Stimulated activated naive B cell treated with anti-CD40 and anti-IgM and Interleukin-4, amounts not matched to agents 10 μg/mL and 1 μg/mL and 100 μg/mL, for 72 hours (primary cell): ENCODE results near the gene ARHGEF7.

ENCODE experiments used
- ATAC-seq, 2 donors: fragments of 150-1000 bp; cut with Tn5 transposase; replicated peaks; 2 replicates each; pipeline ENCODE4 v1.10.0; 2021; ENCODE audit warnings: moderate library complexity in 1 of 2
- DNase-seq: peaks from one replicate; pipeline ENCODE4 v3.0.0; 2021
- H3K27ac Mint-ChIP-seq: one replicate; pipeline ENCODE4 v1.8.0; 2022; ENCODE audit warnings: mild to moderate bottlenecking, mixed read lengths
- H3K27me3 Mint-ChIP-seq, 2 donors: one replicate each; pipeline ENCODE4 v1.8.0; 2022; ENCODE audit warnings: mixed read lengths in 2 of 2
- H3K36me3 Mint-ChIP-seq, 2 donors: one replicate each; pipeline ENCODE4 v1.8.0; 2022; ENCODE audit warnings: mixed read lengths in 2 of 2, mild to moderate bottlenecking in 1 of 2
- H3K4me1 Mint-ChIP-seq, 2 donors: one replicate each; pipeline ENCODE4 v1.8.0; 2022; ENCODE audit warnings: mixed read lengths in 2 of 2, mild to moderate bottlenecking in 1 of 2
- H3K4me3 Mint-ChIP-seq, 2 donors: one replicate each; pipeline ENCODE4 v1.8.0; 2022; ENCODE audit warnings: mild to moderate bottlenecking in 2 of 2, mixed read lengths in 2 of 2, moderate library complexity in 1 of 2
- H3K9me3 Mint-ChIP-seq, 2 donors: one replicate each; pipeline ENCODE4 v1.8.0; 2022; ENCODE audit warnings: mixed read lengths in 2 of 2, mild to moderate bottlenecking in 1 of 2

The ARHGEF7 gene

DNA sequence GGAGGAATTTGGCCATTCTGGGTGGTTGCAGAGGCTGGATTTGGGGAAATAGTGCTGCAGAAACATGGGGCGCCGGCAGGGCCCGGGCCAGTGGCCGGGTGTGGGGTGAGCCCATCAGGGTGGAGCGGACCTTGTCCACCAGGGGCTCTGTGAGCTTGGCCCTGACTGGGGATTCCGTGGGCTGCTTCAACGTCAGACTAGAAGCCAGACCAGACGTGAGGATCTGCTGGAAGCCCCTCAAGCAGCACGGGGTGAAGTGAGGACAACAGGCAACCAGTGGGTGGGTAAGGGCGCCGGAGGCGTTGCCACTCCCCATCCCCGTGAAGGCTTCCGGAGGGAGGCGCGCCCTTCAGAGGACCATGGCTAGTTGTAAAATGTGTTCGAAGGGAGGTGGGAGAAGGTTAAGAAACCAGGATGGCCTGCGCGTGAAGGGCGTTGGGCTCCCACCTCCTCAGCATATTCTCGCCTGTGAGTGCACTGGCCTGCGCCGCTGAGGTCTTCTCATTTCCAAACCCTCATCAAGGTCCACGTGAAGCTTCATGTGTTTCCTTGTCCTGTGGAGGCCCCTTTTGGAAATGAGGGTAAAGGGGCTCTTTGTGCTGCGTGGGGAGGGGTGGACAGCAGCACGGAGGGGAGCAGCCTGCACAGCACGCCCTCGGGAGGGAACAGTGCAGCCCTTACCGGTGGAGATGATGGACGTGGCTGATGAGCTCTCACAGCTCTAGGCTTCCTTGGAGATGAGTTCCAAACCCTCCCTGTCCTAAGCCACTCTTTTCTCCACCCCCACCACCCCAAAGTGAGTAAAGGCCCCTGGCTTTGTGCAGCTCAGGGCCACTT is 213.7 kb downstream of the ARHGEF7 start:
- DNase-seq = no peak
- no peak overlapping the region for H3K27ac Mint-ChIP-seq
- no peak for ATAC-seq

DNA sequence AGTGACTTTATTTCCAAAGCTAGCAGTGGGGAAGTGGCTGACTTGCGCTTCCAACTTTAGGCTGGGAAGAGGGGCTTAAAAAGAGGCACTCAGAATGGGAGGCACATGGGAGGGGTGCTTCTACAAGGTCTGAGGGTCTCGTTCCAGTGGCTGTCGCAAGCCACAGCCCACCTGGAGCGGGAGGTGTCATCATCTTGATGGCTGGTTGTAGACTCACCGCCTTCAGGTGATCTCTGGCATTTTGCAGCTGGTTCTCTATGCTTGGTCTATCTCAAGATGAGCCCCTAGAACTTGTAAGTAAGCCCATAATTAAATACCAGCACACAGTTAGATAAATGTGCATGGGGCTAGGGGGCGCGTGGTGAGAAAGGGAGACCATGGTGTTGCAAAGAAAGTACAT is 214.5 kb downstream of the ARHGEF7 start:
- no peak overlapping the region for H3K4me3 Mint-ChIP-seq
- no peak for DNase-seq
- H3K4me1 Mint-ChIP-seq = no peaks in the 10 kb centered on the region
- H3K9me3 Mint-ChIP-seq = peaks cover 4 to 6% of the 10 kb centered on the region in 2 donors
- no peaks in the 10 kb centered on the region for H3K27me3 Mint-ChIP-seq
- ATAC-seq = no peak
- peaks cover 16 to 33% of the 10 kb centered on the region in 2 donors for H3K36me3 Mint-ChIP-seq
- H3K27ac Mint-ChIP-seq = no peak overlapping the region

More for the DNA sequence above, 213.7 kb downstream of the ARHGEF7 start:
- Mint-ChIP-seq H3K9me3 (peaks cover 0 to 2% of the 10 kb centered on the region in 2 donors), H3K4me3 (no peak overlapping the region), H3K36me3 (peaks cover 7 to 32% of the 10 kb centered on the region in 2 donors), H3K27me3 (no peaks in the 10 kb centered on the region), H3K4me1 (no peaks in the 10 kb centered on the region)

DNA sequence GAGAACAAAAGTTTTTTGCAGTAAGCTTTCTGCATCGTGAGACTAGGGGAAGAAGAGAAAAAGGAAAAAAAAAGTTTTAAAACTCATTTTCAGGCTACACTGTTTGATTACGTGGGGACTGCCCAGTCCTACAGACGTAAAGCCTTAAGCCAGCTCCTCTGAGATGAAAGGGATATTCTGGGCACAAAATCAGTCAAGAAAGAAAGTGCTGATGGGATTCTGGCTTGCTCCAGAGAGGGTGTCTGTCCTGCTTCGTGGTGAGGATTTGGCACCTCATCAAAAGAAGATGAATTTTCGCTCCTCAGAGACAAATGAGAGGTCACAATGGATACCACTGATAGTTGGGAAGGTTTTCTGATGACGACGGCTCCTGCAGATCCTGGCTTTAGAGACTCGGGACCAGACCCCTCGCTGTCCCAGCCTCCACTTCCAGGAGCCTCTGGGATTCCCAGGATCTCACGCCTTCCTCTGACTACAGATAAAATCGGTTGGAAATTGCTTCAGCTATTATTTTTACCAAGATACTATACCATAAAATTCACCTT is 215.0 kb downstream of the ARHGEF7 start:
- Mint-ChIP-seq H3K4me3 (no peak overlapping the region), H3K27ac (no peak overlapping the region), H3K36me3 (peaks cover 16 to 31% of the 10 kb centered on the region in 2 donors), H3K4me1 (no peaks in the 10 kb centered on the region), H3K9me3 (peaks cover 4 to 6% of the 10 kb centered on the region in 2 donors), H3K27me3 (no peaks in the 10 kb centered on the region)
- ATAC-seq (no peak), DNase-seq (no peak)

DNA sequence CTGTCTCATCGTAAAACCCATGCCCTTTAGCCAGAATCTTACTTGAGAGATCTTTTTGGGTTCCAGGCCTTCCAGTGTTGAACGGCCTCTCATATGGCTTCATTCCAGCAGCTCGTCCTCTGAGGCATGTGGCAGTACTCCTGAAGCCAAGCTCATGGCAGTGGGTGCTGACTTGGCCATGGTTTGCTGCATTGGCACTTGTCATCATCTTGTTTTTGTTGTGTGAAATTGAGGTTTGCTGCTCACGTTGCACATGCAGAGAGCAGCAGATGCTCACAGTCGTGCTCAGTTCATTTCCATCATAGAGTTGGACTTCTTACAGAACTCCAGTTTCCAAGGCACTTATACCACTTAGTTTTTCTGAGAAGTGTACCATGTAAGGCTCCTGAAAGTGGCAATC is 220.2 kb downstream of the ARHGEF7 start:
- H3K27ac Mint-ChIP-seq = no peak overlapping the region
- no peak for ATAC-seq
- H3K4me3 Mint-ChIP-seq = no peak overlapping the region
- H3K36me3 Mint-ChIP-seq = peaks cover 35 to 66% of the 10 kb centered on the region in 2 donors
- no peak for DNase-seq
- H3K4me1 Mint-ChIP-seq = no peaks in the 10 kb centered on the region
- H3K27me3 Mint-ChIP-seq = no peaks in the 10 kb centered on the region
- peaks cover 4 to 6% of the 10 kb centered on the region in 2 donors for H3K9me3 Mint-ChIP-seq

DNA sequence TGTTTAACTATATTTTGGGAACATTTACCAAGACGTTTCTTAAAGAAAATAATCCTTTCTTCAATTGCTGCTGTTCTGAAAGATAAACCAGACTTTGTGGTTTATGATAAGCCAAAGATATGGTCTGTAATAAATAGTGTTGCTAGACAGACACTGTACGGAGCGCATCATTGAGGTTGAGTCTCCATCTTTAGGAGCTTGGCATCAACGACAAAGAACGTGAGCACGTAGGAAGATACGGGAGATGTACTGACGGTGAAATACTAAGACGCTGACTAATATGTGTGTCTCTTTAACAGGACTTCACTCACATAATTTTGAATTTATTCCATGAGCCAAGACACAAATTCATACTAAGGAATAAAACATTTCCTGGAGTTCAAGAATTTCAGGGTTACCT is 221.6 kb downstream of the ARHGEF7 start:
- H3K36me3 Mint-ChIP-seq = peaks cover 35 to 58% of the 10 kb centered on the region in 2 donors
- H3K27ac Mint-ChIP-seq = no peak overlapping the region
- DNase-seq = no peak
- H3K27me3 Mint-ChIP-seq = no peaks in the 10 kb centered on the region
- no peak for ATAC-seq
- peaks cover 4 to 6% of the 10 kb centered on the region in 2 donors for H3K9me3 Mint-ChIP-seq
- H3K4me1 Mint-ChIP-seq = no peaks in the 10 kb centered on the region
- no peak overlapping the region for H3K4me3 Mint-ChIP-seq

DNA sequence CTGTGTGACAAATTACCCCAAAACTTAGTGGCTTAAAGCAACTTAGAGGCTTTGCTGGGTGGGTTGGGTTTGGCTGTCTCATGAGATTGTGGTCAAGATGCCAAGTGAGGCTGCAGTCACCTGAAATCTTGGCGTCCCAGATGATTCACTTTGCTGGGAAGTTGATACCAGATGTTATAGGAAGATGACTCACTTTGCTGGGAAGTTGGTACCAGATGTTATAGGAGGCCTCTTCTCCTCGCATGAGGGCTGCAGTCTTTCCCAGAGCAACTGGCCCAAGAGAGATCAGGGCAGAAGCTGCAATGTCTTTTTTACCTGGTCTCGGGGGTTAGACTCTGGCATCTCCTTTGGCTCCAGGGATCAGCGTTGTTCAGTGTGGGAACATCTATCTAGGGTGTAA is 222.1 kb downstream of the ARHGEF7 start:
- no peaks in the 10 kb centered on the region for H3K27me3 Mint-ChIP-seq
- peaks cover 4 to 6% of the 10 kb centered on the region in 2 donors for H3K9me3 Mint-ChIP-seq
- H3K27ac Mint-ChIP-seq = no peak overlapping the region
- H3K36me3 Mint-ChIP-seq = peaks cover 35 to 58% of the 10 kb centered on the region in 2 donors
- no peak overlapping the region for H3K4me3 Mint-ChIP-seq
- no peak for ATAC-seq
- DNase-seq = no peak
- no peaks in the 10 kb centered on the region for H3K4me1 Mint-ChIP-seq

DNA sequence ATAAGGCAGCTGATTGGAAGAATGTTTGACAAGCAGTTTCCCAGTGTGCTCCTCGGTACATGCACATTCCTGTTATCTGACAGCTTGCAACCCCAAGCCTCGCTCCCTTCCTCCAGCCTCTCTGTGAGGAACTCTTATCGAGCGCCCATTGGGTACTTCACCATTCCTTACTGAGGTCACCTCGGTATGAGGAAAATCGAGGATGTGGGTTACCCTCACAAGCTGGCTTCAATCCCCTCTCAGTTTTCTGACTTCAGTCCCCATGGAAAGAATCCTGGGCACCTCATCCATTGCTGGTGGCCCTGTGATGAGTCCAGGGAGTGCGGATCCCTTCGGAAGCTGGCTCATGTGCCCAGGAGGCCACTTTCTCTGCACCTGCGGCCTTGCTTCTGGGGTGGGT is 222.6 kb downstream of the ARHGEF7 start:
- Mint-ChIP-seq H3K36me3 (peaks cover 37 to 53% of the 10 kb centered on the region in 2 donors), H3K9me3 (peaks cover 4 to 6% of the 10 kb centered on the region in 2 donors), H3K4me3 (no peak overlapping the region), H3K4me1 (no peaks in the 10 kb centered on the region), H3K27me3 (no peaks in the 10 kb centered on the region), H3K27ac (no peak overlapping the region)
- ATAC-seq (no peak), DNase-seq (no peak)

DNA sequence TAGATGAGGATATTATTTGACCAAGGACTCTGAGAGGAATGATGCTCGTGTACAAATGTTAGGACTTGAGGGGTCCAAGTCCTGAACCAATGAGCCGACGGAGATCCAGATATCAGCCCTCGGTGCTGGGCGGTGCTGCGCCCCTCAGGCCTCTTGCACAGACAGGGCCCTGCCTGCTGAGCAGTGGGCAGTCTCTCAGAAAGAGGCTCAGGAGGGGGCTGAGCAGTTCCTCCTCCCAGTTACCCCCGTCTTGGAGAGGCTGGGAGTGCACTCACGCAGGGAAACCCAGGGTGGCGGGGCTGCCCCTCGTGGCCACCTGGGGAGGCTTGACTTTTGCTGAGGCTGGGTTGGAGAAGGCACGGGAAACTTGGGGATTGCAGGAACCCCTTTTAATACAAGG is 223.7 kb downstream of the ARHGEF7 start:
- Mint-ChIP-seq H3K27me3 (no peaks in the 10 kb centered on the region), H3K4me3 (no peak overlapping the region), H3K4me1 (peaks cover 0 to 5% of the 10 kb centered on the region in 2 donors), H3K27ac (no peak overlapping the region), H3K9me3 (peaks cover 2 to 6% of the 10 kb centered on the region in 2 donors), H3K36me3 (peaks cover 38 to 52% of the 10 kb centered on the region in 2 donors)
- no peak for DNase-seq
- ATAC-seq = no peak

DNA sequence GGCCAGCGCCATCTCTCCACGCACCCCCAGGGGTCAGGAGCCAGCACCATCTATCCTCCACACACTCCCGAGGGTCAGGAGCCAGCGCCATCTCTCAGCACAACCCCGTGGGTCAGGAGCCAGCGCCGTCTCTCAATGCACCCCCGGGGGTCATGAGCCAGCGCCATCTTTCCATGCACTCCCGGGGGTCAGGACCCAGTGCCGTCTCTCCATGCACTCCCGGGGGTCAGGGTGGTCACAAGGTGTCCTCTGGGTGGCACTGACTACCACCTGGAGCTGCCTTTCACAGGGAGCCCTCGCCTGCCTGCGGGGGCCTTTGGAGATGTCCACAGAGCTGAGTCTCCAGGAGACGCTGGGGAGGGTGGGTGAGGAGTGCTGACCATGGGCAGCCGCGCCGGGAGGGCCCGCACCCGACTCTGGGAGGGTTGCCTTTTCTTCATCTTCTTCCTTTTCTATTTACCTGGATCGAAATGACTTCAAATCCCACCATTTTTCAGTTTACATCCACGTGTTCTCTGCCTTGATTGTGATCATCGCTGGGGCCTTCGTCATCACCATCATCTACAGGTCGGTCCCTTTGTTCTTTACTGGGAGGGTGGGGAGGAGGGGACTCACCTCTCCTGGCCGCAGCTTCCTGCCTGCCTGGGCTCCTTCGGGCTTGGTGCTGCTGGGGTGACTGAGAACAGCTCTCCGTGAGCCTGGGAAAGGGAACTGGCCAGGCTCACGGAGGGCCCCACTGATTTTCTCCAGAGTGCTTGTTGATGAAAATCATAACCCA is 224.4 kb downstream of the ARHGEF7 start:
- no peaks in the 10 kb centered on the region for H3K9me3 Mint-ChIP-seq
- H3K27ac Mint-ChIP-seq = no peak overlapping the region
- H3K4me1 Mint-ChIP-seq = peaks cover 0 to 5% of the 10 kb centered on the region in 2 donors
- ATAC-seq (no peak), DNase-seq (no peak)
- H3K4me3 Mint-ChIP-seq = no peak overlapping the region
- peaks cover 31 to 54% of the 10 kb centered on the region in 2 donors for H3K36me3 Mint-ChIP-seq
- H3K27me3 Mint-ChIP-seq = no peaks in the 10 kb centered on the region

DNA sequence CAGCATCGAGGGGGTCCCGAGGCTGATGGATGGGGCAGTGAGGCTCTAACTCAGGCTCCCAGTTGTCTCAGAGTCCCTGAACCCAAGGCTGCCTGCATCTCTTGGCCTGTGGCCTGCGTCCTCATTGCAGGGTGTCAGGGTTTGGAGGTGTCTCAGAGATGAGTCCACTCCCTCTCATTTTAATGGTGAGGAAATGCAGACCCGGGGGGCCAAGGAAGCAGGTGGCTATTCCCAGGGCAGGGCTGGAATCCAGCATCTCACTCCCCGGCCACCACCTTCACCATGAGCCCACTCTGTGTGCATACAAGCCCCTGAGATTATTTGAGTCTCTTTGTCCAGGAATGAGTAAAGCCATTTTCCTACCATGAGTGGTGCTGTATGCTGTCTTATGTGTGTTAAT is 226.8 kb downstream of the ARHGEF7 start:
- ATAC-seq (no peak), DNase-seq (no peak)
- Mint-ChIP-seq H3K27me3 (no peaks in the 10 kb centered on the region), H3K27ac (no peak overlapping the region), H3K4me1 (peaks cover 0 to 5% of the 10 kb centered on the region in 2 donors), H3K4me3 (no peak overlapping the region), H3K36me3 (peaks cover 26 to 59% of the 10 kb centered on the region in 2 donors), H3K9me3 (peaks cover 0 to 2% of the 10 kb centered on the region in 2 donors)

DNA sequence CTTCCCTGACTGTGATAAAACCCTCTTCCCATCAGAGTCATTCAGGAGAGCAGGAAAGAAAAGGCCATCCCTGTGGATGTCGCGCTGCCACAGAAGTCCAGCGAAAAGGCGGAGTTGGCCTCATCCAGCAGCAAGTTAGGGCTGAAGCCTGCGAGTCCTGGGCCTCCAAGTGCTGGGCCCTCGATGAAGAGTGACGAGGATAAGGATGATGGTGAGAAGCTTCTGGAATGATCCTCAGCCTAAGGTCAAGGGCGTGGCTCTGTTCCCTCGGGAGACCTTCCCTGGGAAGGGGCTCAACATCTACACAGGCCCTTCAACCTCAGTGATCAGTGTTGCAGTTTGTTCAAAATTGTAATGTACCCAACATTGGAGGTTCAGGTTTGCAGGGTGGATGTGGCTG is 227.6 kb downstream of the ARHGEF7 start:
- Mint-ChIP-seq H3K4me3 (no peak overlapping the region), H3K4me1 (peaks cover 0 to 5% of the 10 kb centered on the region in 2 donors), H3K27ac (no peak overlapping the region), H3K36me3 (peaks cover 21 to 53% of the 10 kb centered on the region in 2 donors), H3K27me3 (no peaks in the 10 kb centered on the region), H3K9me3 (peaks cover 0 to 3% of the 10 kb centered on the region in 2 donors)
- DNase-seq (no peak), ATAC-seq (no peak)

DNA sequence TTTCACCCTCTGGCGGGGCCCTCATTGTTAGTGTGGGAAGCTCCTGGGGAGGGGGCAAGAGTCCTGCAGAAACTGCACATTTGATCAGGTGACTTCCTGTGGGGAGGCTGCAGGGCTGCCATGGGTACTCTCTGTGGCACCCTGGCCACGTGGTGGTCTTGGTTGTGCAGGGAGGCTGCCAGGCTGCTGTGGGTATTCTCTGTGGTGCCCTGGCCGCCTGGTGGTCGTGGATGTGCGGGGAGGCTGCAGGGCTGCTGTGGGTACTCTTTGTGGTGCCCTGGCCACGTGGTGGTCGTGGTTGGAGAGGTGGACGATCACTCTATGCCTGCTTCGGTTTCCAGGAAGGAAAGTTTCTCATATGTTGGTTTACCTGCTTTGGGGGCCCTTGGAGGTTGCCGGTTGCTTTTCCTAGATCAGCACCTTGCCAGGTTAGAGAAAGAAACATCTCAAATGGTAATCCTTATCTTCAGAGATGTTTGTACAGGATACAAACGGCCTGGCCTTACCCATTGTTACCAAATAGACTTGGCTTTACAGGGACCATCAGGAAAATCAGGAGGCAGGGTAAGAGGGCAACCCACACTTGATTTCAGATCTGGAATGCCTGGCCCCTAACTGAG is 228.2 kb downstream of the ARHGEF7 start:
- no peaks in the 10 kb centered on the region for H3K27me3 Mint-ChIP-seq
- no peak overlapping the region for H3K4me3 Mint-ChIP-seq
- ATAC-seq (no peak), DNase-seq (no peak)
- peaks cover 0 to 3% of the 10 kb centered on the region in 2 donors for H3K9me3 Mint-ChIP-seq
- peaks cover 0 to 5% of the 10 kb centered on the region in 2 donors for H3K4me1 Mint-ChIP-seq
- peaks cover 16 to 48% of the 10 kb centered on the region in 2 donors for H3K36me3 Mint-ChIP-seq
- no peak overlapping the region for H3K27ac Mint-ChIP-seq

DNA sequence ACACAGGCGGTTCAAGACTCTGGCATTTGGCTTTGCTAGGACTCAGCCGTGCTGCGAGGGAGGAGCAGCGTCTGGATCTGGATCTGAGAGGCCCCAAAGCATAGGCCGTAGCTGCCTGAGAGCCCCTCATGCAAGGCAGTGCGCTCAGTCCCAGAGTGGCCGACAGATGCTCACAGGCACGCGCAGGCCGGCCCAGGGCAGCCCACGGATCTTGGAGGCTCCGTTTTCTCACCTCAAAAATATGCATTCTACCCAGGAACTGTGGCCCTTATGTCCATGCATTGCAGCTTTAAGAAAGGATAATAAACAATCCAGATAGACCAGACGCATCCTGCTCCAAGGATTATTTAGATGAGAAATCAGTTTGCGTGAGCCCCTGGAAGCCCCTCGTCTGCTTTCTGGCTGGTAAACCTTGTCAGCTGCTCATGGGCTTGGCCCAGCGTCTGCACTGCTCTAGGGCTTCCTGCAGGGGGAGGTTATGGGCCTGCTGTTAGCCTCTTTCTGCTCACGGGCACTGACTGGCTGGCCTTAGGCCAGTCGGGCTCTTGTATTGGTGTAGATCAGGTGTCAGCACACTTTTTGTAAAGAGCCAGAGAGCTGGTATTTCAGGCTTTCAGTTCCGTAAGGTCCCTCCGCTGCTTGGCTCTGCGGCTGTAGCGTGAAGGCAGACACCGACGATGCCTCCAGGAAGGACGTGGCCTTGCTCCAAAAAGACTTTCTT is 229.5 kb downstream of the ARHGEF7 start:
- H3K4me3 Mint-ChIP-seq = no peak overlapping the region
- no peaks in the 10 kb centered on the region for H3K27me3 Mint-ChIP-seq
- H3K9me3 Mint-ChIP-seq = peaks cover 0 to 3% of the 10 kb centered on the region in 2 donors
- no peak overlapping the region for H3K27ac Mint-ChIP-seq
- peaks cover 15 to 39% of the 10 kb centered on the region in 2 donors for H3K36me3 Mint-ChIP-seq
- no peak for ATAC-seq
- DNase-seq = no peak
- H3K4me1 Mint-ChIP-seq = peaks cover 0 to 5% of the 10 kb centered on the region in 2 donors
